Endothelial cell of umbilical vein (primary cell): Measurements from ENCODE around the gene SLC22A23. TPM values are rescaled to one million over a fixed set of nuclear protein-coding genes. Genes with fewer than 3 reads are reported as not detected.

Experiments used
- BruUV-seq: library from RNA; stranded (reverse); fragments of 400-500 nt; replicated peaks from 2 replicates; lab custom pipeline; 2021; lab: Mats Ljungman, UMichigan
- CTCF ChIA-PET: fragments of 300-600, 350-600 bp; sonication (Branson Sonifier 250); formaldehyde crosslinking; loops from one replicate; lab custom pipeline; 2021; ENCODE audit warnings: antibody characterized with exemption, inconsistent platforms; lab: Charles Lee
- POLR2A ChIA-PET: fragments of 300-600, 350-600 bp; sonication (Branson Sonifier 250); formaldehyde crosslinking; loops from one replicate; lab custom pipeline; 2021; ENCODE audit warnings: antibody characterized with exemption, inconsistent platforms; lab: Charles Lee
- DNase-seq: peaks from one replicate; pipeline ENCODE4 v3.0.0-alpha.2; 2011; ENCODE audit warnings: low read depth, low spot score
- FAIRE-seq: peaks from 2 replicates; lab custom pipeline; 2011; peaks lifted over from hg19 to GRCh38; lab: Jason Lieb, UNC
- H2AFZ ChIP-seq: 2 replicates; pipeline ENCODE4 v1.6.0; 2012; ENCODE audit warnings: low read depth, low read length, control low read depth, inconsistent platforms
- H3K27ac ChIP-seq: 2 replicates; pipeline ENCODE4 v1.5.1; 2011; ENCODE audit warnings: low read depth, mild to moderate bottlenecking, control low read depth, low read length, moderate library complexity; ENCODE audit not compliant: insufficient read depth
- H3K27me3 ChIP-seq, 2 experiments: 2 replicates each; pipeline versions ENCODE4 v1.6.0 to v1.6.1; 2011; ENCODE audit warnings: low read length in 2 of 2, mixed read lengths in 1 of 2; ENCODE audit not compliant: control insufficient read depth in 2 of 2, insufficient read depth in 2 of 2
- H3K36me3 ChIP-seq, 2 experiments: 2 replicates in 1 of 2; 3 replicates in 1 of 2; pipeline ENCODE4 v1.5.1; 2011; ENCODE audit warnings: low read length in 2 of 2, mild to moderate bottlenecking in 1 of 2, moderate library complexity in 1 of 2; ENCODE audit not compliant: control insufficient read depth in 2 of 2, insufficient read depth in 2 of 2; ENCODE audit errors: extremely low read depth in 1 of 2
- H3K4me1 ChIP-seq: 3 replicates; pipeline ENCODE4 v1.5.1; 2011; ENCODE audit warnings: mild to moderate bottlenecking, low read length; ENCODE audit not compliant: control insufficient read depth, insufficient read depth; ENCODE audit errors: extremely low read depth
- H3K4me2 ChIP-seq: 2 replicates; pipeline ENCODE4 v1.6.1; 2011; ENCODE audit warnings: low read length, control low read depth, mixed read lengths; ENCODE audit not compliant: insufficient read depth
- H3K4me3 ChIP-seq, 3 experiments: fragments of 200-600 bp in 1 of 3; sonication (generic), shearing (Covaris generic) in 1 of 3; replicated peaks in 1 of 3; 2 replicates each; pipeline ENCODE4 v1.5.1; 2011 to 2016; ENCODE audit warnings: control low read depth in 3 of 3, low read length in 3 of 3, mild to moderate bottlenecking in 2 of 3, inconsistent platforms in 1 of 3, low read depth in 1 of 3, moderate library complexity in 1 of 3; ENCODE audit not compliant: insufficient read depth in 1 of 3
- H3K79me2 ChIP-seq: 2 replicates; pipeline ENCODE4 v1.6.0; 2012; ENCODE audit warnings: low read length, inconsistent platforms; ENCODE audit not compliant: control insufficient read depth, insufficient read depth
- H3K9ac ChIP-seq: replicated peaks from 2 replicates; pipeline ENCODE3; 2011; ENCODE audit warnings: low read length, control low read depth; ENCODE audit not compliant: insufficient read depth; ENCODE audit errors: extremely low read depth
- H3K9me1 ChIP-seq: replicated peaks from 3 replicates; pipeline ENCODE4 v1.6.0; 2011; ENCODE audit warnings: mild to moderate bottlenecking, low read length; ENCODE audit not compliant: control insufficient read depth, insufficient read depth; ENCODE audit errors: extremely low read depth
- H3K9me3 ChIP-seq: replicated peaks from 2 replicates; pipeline ENCODE4 v1.5.1; 2012; ENCODE audit warnings: low read length, inconsistent platforms; ENCODE audit not compliant: control insufficient read depth, insufficient read depth
- H4K20me1 ChIP-seq: replicated peaks from 2 replicates; pipeline ENCODE3; 2011; ENCODE audit warnings: mild to moderate bottlenecking, low read length; ENCODE audit not compliant: control insufficient read depth, insufficient read depth; ENCODE audit errors: extremely low read depth
- CTCF ChIP-seq, 2 donors: IDR thresholded peaks; 1 replicate in 1 of 2; 2 replicates in 1 of 2; pipeline ENCODE4 v1.5.1; 2011; ENCODE audit warnings: low read length in 2 of 2, mild to moderate bottlenecking in 2 of 2, moderate library complexity in 2 of 2, control low read depth in 1 of 2, inconsistent platforms in 1 of 2, low read depth in 1 of 2; ENCODE audit not compliant: insufficient read depth in 1 of 2; ENCODE audit errors: extremely low read depth in 1 of 2
- FOS ChIP-seq: IDR thresholded peaks from 2 replicates; pipeline ENCODE4 v1.6.1; 2011; ENCODE audit warnings: mild to moderate bottlenecking, low read length, moderate library complexity, borderline replicate concordance; ENCODE audit not compliant: insufficient read depth
- GATA2 ChIP-seq: IDR thresholded peaks from 2 replicates; pipeline ENCODE4 v1.7.0; 2011; ENCODE audit warnings: low read depth, mild to moderate bottlenecking, moderate library complexity, mixed read lengths, low read length; ENCODE audit not compliant: insufficient read length, insufficient read depth
- POLR2A ChIP-seq: IDR thresholded peaks from 2 replicates; pipeline ENCODE4 v1.6.1; 2012; ENCODE audit warnings: low read depth, mild to moderate bottlenecking, control low read depth, low read length
- POLR2AphosphoS5 ChIP-seq: IDR thresholded peaks from 2 replicates; pipeline ENCODE4 v1.6.1; 2012; ENCODE audit warnings: low read depth, mild to moderate bottlenecking, control low read depth, low read length, moderate library complexity; ENCODE audit not compliant: insufficient read depth
- dilution Hi-C: fragments of 300-500 bp; cut with MboI; formaldehyde crosslinking; loops from one replicate; pipeline ENCODE4 v1.15.0; 2019; ENCODE audit warnings: low sequenced_read_pairs; ENCODE audit not compliant: extremely low pct_ligation_motif_present
- intact Hi-C: fragments of 100-400 bp; cut with micrococcal nuclease; formaldehyde crosslinking; loops from one replicate; pipeline ENCODE4 v1.10.0; 2022
- polyA plus RNA-seq, 4 experiments: library from polyadenylated mRNA; depleted of rRNA in 3 of 4; stranded (reverse) in 3 of 4; unstranded in 1 of 4; fragments of >200 nt; gene quantifications; 2 replicates each; pipeline versions ENCODE4 v1.2.1 to v1.2.3, GENCODE V29; 2011 to 2012; ENCODE audit warnings: missing spikeins in 1 of 4
- total RNA-seq: library from RNA; stranded (reverse); gene quantifications from 2 replicates; pipeline ENCODE4 v1.2.3, GENCODE V29; 2021
- TF ChIP-seq, protein P1 (sequence below): IDR thresholded peaks from 2 replicates; pipeline ENCODE4 v1.6.1; 2011; ENCODE audit not compliant: insufficient read depth, insufficient read length

SLC22A23 gene
- total and polyA plus RNA-seq, 2 donors (not counting 3 experiments of a cell fraction or from before 2014, with no cell fraction given): 4.2 to 14.3 TPM

- ChIA-PET POLR2A (no interaction called here), CTCF (interaction anchor here (1.4 kb wide), 1 partner anchor 18 kb away, joined by 6 read pairs; no protein-coding TSS in a partner anchor)
- intact Hi-C loops (no loop called here), dilution Hi-C loops (no loop called here)
- H3K36me3 ChIP-seq: no peaks in the 10 kb centered on the region
- H3K9ac ChIP-seq: no peak overlapping the region
- FAIRE-seq: no peak
- no peaks in the 10 kb centered on the region for H4K20me1 ChIP-seq
- peaks cover 15% of the 10 kb centered on the region for H3K4me1 ChIP-seq
- no peak for TF ChIP-seq POLR2AphosphoS5
- TF ChIP-seq POLR2A: no peak
- TF ChIP-seq CTCF (IDR thresholded peaks at IDR 0.05; ENCODE audit: extremely low read depth in 1 of 2, insufficient read depth in 1 of 2, low read depth in 1 of 2, low read length in 2 of 2): no peak
- TF ChIP-seq FOS: no peak
- TF ChIP-seq GATA2: no peak
- TF ChIP-seq, protein P1, sequence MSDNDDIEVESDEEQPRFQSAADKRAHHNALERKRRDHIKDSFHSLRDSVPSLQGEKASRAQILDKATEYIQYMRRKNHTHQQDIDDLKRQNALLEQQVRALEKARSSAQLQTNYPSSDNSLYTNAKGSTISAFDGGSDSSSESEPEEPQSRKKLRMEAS: no peak
- BruUV-seq: no TSS peak
- no peak overlapping the region for H2AFZ ChIP-seq
- no peaks in the 10 kb centered on the region for H3K9me1 ChIP-seq
- H3K79me2 ChIP-seq: no peaks in the 10 kb centered on the region
- H3K4me3 ChIP-seq: no peak overlapping the region
- no peak for DNase-seq
- no peak overlapping the region for H3K27ac ChIP-seq
- H3K4me2 ChIP-seq: no peak overlapping the region
- H3K27me3 ChIP-seq: peaks cover 61 to 79% of the 10 kb centered on the region in 2 experiments
- H3K9me3 ChIP-seq: no peaks in the 10 kb centered on the region
These were observed 222.9 kb downstream of the SLC22A23 start for GRCh38 chr6:3233904-3234303.
